ENCODE results near the gene LARP4B.

LARP4B gene

GRCh38 chr10:968546-969199 lies 37.2 kb upstream of the LARP4B start:
- no peak overlapping the region for H3K27ac Mint-ChIP-seq
- no peak overlapping the region for H3K4me3 Mint-ChIP-seq
- DNase-seq (no peak), ATAC-seq (replicated peaks) (no peak)
- peaks cover 38 to 58% of the 10 kb centered on the region in 2 donors for H3K27me3 Mint-ChIP-seq
- H3K9me3 Mint-ChIP-seq, result no peaks in the 10 kb centered on the region
- H3K4me1 Mint-ChIP-seq (ENCODE audit: low read depth in 2 of 2), result peaks cover 0 to 4% of the 10 kb centered on the region in 2 donors
- H3K36me3 Mint-ChIP-seq (ENCODE audit: insufficient read depth), result peaks cover 4% of the 10 kb centered on the region

GRCh38 chr10:966466-967235 lies 35.1 kb upstream of the LARP4B start:
- no peak for ATAC-seq (replicated peaks)
- Mint-ChIP-seq H3K27ac (no peak overlapping the region), H3K36me3 (ENCODE audit: insufficient read depth) (peaks cover 4% of the 10 kb centered on the region), H3K9me3 (no peaks in the 10 kb centered on the region), H3K27me3 (peaks cover 38 to 47% of the 10 kb centered on the region in 2 donors), H3K4me3 (no peak overlapping the region), H3K4me1 (ENCODE audit: low read depth in 2 of 2) (peaks cover 0 to 4% of the 10 kb centered on the region in 2 donors)
- no peak for DNase-seq

- ATAC-seq (replicated peaks), result no peak
- Mint-ChIP-seq H3K9me3 (no peaks in the 10 kb centered on the region), H3K27ac (no peak overlapping the region), H3K27me3 (peaks cover 38 to 46% of the 10 kb centered on the region in 2 donors), H3K36me3 (ENCODE audit: insufficient read depth) (peaks cover 4% of the 10 kb centered on the region), H3K4me3 (no peak overlapping the region), H3K4me1 (ENCODE audit: low read depth in 2 of 2) (peaks cover 0 to 4% of the 10 kb centered on the region in 2 donors)
- no peak for DNase-seq
Observed at GRCh38 chr10:964988-965417, 33.5 kb upstream of the LARP4B start.

- no peak for ATAC-seq (replicated peaks)
- peaks cover 0 to 4% of the 10 kb centered on the region in 2 donors for H3K4me1 Mint-ChIP-seq (ENCODE audit: low read depth in 2 of 2)
- peaks cover 4% of the 10 kb centered on the region for H3K36me3 Mint-ChIP-seq (ENCODE audit: insufficient read depth)
- no peaks in the 10 kb centered on the region for H3K9me3 Mint-ChIP-seq
- peaks cover 33 to 46% of the 10 kb centered on the region in 2 donors for H3K27me3 Mint-ChIP-seq
- no peak for DNase-seq
- no peak overlapping the region for H3K4me3 Mint-ChIP-seq
- H3K27ac Mint-ChIP-seq, result no peak overlapping the region
Observed at GRCh38 chr10:964321-964987, 32.9 kb upstream of the LARP4B start.

GRCh38 chr10:963655-964054 lies 32.1 kb upstream of the LARP4B start:
- Mint-ChIP-seq H3K27ac (no peak overlapping the region), H3K36me3 (ENCODE audit: insufficient read depth) (peaks cover 4% of the 10 kb centered on the region), H3K27me3 (peaks cover 25 to 46% of the 10 kb centered on the region in 2 donors), H3K4me3 (no peak overlapping the region), H3K9me3 (no peaks in the 10 kb centered on the region), H3K4me1 (ENCODE audit: low read depth in 2 of 2) (peaks cover 0 to 4% of the 10 kb centered on the region in 2 donors)
- DNase-seq, result no peak
- ATAC-seq (replicated peaks), result no peak

GRCh38 chr10:963186-963585 lies 31.7 kb upstream of the LARP4B start:
- no peak overlapping the region for H3K27ac Mint-ChIP-seq
- DNase-seq (no peak), ATAC-seq (replicated peaks) (no peak)
- H3K9me3 Mint-ChIP-seq, result no peaks in the 10 kb centered on the region
- peaks cover 0 to 4% of the 10 kb centered on the region in 2 donors for H3K4me1 Mint-ChIP-seq (ENCODE audit: low read depth in 2 of 2)
- H3K4me3 Mint-ChIP-seq, result no peak overlapping the region
- H3K36me3 Mint-ChIP-seq (ENCODE audit: insufficient read depth), result peaks cover 4% of the 10 kb centered on the region
- H3K27me3 Mint-ChIP-seq, result peaks cover 20 to 46% of the 10 kb centered on the region in 2 donors

- H3K4me1 Mint-ChIP-seq (ENCODE audit: low read depth in 2 of 2), result peaks cover 0 to 4% of the 10 kb centered on the region in 2 donors
- DNase-seq (no peak), ATAC-seq (replicated peaks) (no peak)
- no peaks in the 10 kb centered on the region for H3K9me3 Mint-ChIP-seq
- peaks cover 19 to 45% of the 10 kb centered on the region in 2 donors for H3K27me3 Mint-ChIP-seq
- no peak overlapping the region for H3K4me3 Mint-ChIP-seq
- H3K36me3 Mint-ChIP-seq (ENCODE audit: insufficient read depth), result no peaks in the 10 kb centered on the region
- H3K27ac Mint-ChIP-seq, result no peak overlapping the region
Observed at GRCh38 chr10:962342-962741, 30.8 kb upstream of the LARP4B start.

- no peaks in the 10 kb centered on the region for H3K9me3 Mint-ChIP-seq
- no peak overlapping the region for H3K27ac Mint-ChIP-seq
- peaks cover 4% of the 10 kb centered on the region for H3K36me3 Mint-ChIP-seq (ENCODE audit: insufficient read depth)
- peaks cover 12 to 40% of the 10 kb centered on the region in 2 donors for H3K27me3 Mint-ChIP-seq
- ATAC-seq (replicated peaks), result no peak
- DNase-seq, result no peak
- H3K4me3 Mint-ChIP-seq, result no peak overlapping the region
- H3K4me1 Mint-ChIP-seq (ENCODE audit: low read depth in 2 of 2), result no peaks in the 10 kb centered on the region
Observed at GRCh38 chr10:958856-959255, 27.4 kb upstream of the LARP4B start.

- no peak for DNase-seq
- H3K4me1 Mint-ChIP-seq (ENCODE audit: low read depth in 2 of 2), result no peaks in the 10 kb centered on the region
- H3K9me3 Mint-ChIP-seq, result no peaks in the 10 kb centered on the region
- no peak for ATAC-seq (replicated peaks)
- H3K27me3 Mint-ChIP-seq, result peaks cover 16 to 46% of the 10 kb centered on the region in 2 donors
- H3K4me3 Mint-ChIP-seq, result no peak overlapping the region
- H3K36me3 Mint-ChIP-seq (ENCODE audit: insufficient read depth), result peaks cover 4% of the 10 kb centered on the region
- H3K27ac Mint-ChIP-seq, result no peak overlapping the region
Observed at GRCh38 chr10:958106-958505, 26.6 kb upstream of the LARP4B start.

- no peak for DNase-seq
- Mint-ChIP-seq H3K36me3 (ENCODE audit: insufficient read depth) (peaks cover 4% of the 10 kb centered on the region), H3K27ac (no peak overlapping the region), H3K27me3 (peaks cover 20 to 46% of the 10 kb centered on the region in 2 donors), H3K4me3 (no peak overlapping the region), H3K9me3 (no peaks in the 10 kb centered on the region), H3K4me1 (ENCODE audit: low read depth in 2 of 2) (no peaks in the 10 kb centered on the region)
- ATAC-seq (replicated peaks), result no peak
Observed at GRCh38 chr10:955820-956217, 24.3 kb upstream of the LARP4B start.

- Mint-ChIP-seq H3K27me3 (peaks cover 22 to 45% of the 10 kb centered on the region in 2 donors), H3K4me3 (no peak overlapping the region), H3K27ac (no peak overlapping the region), H3K36me3 (ENCODE audit: insufficient read depth) (peaks cover 4% of the 10 kb centered on the region), H3K9me3 (no peaks in the 10 kb centered on the region), H3K4me1 (ENCODE audit: low read depth in 2 of 2) (no peaks in the 10 kb centered on the region)
- ATAC-seq (replicated peaks) (no peak), DNase-seq (no peak)
Observed at GRCh38 chr10:955127-955819, 23.8 kb upstream of the LARP4B start.

- Mint-ChIP-seq H3K36me3 (ENCODE audit: insufficient read depth) (peaks cover 4% of the 10 kb centered on the region), H3K4me1 (ENCODE audit: low read depth in 2 of 2) (no peaks in the 10 kb centered on the region), H3K27me3 (peaks cover 31 to 43% of the 10 kb centered on the region in 2 donors), H3K27ac (no peak overlapping the region), H3K4me3 (no peak overlapping the region), H3K9me3 (no peaks in the 10 kb centered on the region)
- DNase-seq (no peak), ATAC-seq (replicated peaks) (no peak)
Observed at GRCh38 chr10:954396-954795, 22.9 kb upstream of the LARP4B start.

GRCh38 chr10:953836-954235 lies 22.3 kb upstream of the LARP4B start:
- H3K4me1 Mint-ChIP-seq (ENCODE audit: low read depth in 2 of 2), result no peaks in the 10 kb centered on the region
- no peak overlapping the region for H3K4me3 Mint-ChIP-seq
- H3K36me3 Mint-ChIP-seq (ENCODE audit: insufficient read depth), result peaks cover 4% of the 10 kb centered on the region
- H3K9me3 Mint-ChIP-seq, result no peaks in the 10 kb centered on the region
- ATAC-seq (replicated peaks), result no peak
- DNase-seq, result no peak
- peaks cover 31 to 43% of the 10 kb centered on the region in 2 donors for H3K27me3 Mint-ChIP-seq
- H3K27ac Mint-ChIP-seq, result no peak overlapping the region
